GM18498 (cell line): Measurements from ENCODE around the gene LARP4B.
A peak's percentile ranks its signal among the peaks of the same experiment; 100 is the strongest.
"Not testable (repeated sequence)": the region's sequence is repeated elsewhere in the genome, so short reads cannot be mapped to it uniquely, and the experiment has no call there.

Experiments
- ATAC-seq: cut with Tn5 transposase; IDR thresholded peaks from one replicate; pipeline ENCODE4 v1.9.1; 2021; ENCODE audit warnings: mild to moderate bottlenecking, moderate library complexity; ENCODE audit not compliant: unreplicated experiment

LARP4B gene

DNA sequence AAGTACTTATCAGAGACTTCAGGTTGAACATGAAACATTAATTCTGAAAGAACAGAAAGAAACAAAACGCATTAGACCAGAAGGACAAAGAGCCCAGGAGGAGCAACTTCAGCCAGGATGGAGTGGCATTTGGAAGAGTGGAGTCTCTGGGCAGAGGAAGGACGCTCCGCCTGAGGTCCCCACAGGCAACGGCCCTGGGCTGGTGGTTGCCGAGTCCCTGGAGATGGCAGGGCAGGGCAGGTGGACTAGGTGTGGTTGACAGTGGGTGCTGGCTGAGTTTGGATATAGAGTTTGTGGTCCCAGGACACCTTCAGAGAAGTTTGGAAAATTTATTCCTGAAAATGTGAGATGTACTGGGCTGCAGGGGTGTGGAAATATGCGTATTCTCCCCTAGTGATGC, 27.4 kb upstream of the LARP4B start:
- ATAC-seq, result no peak

DNA sequence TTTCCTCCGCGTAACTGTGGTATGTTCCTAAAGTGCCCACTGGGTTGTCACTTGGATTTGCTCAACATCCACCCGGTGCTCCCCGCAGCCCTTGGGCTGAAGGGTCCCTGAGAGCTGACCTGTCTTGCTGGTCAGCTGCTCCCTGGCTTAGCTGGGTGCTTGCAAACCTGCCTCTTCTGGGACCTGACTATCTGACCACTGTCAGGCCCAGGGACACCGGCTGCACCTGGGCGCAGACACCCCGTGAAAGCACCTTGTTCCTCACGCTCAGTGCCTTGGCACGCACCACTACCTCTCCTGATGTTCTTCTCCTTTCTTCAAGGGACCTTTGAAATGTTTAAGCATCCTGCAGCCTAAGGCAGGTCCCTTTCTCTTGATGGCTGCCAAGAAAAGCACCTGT, 26.6 kb upstream of the LARP4B start:
- no peak for ATAC-seq

DNA sequence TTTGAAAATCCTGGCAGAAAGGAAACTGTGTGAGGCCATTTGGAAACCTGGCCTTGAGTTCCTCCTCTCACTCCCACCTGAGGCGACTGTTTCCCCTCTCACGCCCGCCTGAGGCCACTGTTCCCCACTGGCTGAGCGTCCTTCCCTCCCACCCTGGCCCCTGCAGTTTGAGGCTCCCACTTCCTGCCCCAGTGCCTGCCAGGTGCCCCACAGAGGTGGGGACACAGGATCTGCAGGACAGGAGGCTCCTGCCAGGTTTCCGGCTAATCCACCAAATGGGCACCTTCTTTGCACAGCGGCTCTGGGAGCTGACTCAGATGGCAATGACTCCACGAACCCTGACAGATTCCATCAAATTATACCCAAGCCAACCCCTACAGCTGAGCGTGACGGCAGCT, 24.3 kb upstream of the LARP4B start:
- ATAC-seq, result no peak

DNA sequence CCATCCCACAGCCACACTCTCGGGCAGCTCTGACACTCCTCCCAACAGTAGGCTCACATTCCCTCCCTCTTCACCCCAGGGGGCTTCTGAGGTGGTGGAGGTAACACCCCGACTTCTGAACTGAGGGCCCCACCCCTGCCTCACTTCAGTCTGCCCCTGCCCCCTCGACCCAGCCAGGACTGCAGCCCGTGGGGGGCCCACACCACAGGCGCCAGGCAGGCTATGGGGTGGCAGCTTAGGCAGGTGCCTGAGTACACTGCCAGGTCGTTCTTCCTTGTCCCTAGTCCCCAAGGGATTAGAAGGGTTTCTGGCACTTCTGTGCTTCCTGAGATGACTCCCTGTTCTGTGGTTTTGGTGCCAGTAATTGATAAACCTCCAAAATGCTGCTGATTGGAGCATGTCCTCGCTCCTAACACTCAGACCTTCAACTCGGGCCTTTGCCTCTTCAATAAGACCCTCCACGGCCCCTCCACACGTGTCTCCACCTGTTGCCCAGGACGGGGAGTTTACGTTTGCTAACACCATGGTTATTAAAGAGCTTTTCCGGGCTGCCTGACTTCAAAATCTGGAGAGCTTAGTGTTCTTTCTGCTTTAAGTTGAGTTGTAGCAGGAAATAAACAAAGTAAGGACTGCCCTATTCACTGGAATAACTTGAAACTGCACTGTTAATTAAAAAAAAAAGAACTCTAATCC, 23.8 kb upstream of the LARP4B start:
- no peak for ATAC-seq

DNA sequence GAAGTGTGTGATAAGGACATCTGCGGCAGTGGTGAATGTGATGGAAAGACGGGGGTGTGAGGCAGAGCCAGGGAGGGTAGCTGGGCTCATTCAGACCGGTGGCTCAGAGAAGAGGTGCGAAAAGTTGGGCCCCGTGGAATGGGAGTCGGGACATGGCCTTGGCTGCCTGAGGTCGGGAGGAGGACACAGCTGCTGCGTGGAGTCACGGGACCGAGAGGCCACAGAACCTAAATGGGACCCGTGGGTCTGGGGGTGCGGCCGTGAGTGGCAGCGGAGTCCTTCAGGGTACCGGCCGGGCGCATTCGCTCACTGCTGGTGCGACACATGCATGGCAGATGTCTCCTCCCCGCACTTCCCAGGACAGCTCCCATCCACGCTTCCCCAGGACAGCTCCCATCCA, 22.9 kb upstream of the LARP4B start:
- ATAC-seq, result no peak

DNA sequence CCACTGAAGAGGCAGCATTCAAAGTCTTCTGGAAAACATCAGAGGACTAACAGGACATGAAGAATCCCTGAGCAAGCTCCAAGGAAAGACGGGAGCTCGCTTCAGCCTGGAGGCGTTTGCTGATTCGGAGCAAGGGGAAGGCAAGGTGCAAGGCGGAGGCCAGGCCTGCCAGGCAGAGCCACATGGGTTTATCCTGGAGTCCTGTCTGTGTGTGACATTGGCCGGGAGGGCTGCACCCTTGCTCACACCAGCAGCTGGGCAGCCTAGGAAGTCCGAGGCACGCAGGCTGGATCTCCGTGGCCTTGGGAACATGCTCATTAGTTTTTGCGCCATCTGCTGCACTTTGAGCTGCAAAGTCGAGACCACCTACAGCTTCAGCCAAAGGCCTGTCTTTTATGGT, 22.3 kb upstream of the LARP4B start:
- ATAC-seq, result no peak

DNA sequence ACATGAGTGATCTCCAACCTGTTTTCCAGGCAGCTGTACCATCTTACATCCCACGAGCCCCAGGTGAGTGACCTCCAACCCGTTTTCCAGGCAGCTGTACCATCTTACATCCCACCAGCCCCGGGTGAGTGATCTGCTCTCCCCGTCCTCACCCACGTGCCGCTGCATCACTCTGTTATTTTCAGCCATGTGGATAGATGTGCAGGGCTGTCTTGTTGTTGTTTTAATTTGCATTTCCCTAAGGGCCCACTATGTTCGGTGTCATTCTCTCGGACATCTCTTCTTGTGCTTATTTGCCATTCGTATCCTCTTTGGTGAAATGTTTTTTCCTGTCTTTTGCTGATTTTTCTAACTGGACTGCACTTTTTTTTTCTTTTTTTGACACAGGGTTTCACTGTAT, 17.9 kb upstream of the LARP4B start:
- ATAC-seq, result no peak

DNA sequence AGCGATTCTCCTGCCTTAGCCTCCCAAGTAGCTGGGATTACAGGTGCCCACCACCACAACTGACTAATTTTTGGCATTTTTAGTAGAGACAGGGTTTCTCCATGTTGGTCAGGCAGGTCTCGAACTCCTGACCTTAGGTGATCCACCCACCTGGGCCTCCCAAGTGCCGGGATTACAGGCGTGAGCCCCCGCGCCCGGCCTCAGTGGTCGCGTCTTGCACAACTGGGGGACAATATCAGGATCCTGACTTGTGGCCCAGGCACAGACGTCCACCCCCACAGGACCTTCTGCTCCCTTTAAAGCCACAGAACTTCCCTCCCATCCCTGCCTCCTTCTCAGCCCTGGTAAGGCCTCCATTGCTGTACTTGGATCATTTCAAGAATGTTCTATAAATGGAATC, 16.8 kb upstream of the LARP4B start:
- ATAC-seq, result no peak

DNA sequence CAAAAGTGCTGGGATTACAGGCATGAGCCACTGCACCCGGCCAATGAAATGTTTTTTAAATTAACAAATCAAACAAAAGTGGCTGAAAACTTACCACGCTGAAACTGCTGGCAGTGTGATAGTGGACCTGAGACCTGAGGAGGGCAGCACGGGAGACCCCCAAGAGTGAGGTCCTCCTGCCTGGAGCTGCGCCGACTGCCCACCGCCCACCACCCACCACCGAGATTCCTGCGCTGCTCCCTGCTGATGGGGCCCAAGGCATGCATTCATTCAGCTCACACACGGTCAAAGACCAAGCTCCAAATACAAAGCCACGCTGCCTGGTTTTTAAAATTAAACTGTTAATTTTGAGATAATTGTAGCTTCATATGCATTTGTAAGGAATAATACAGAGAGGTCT, 16.4 kb upstream of the LARP4B start:
- ATAC-seq, result no peak

DNA sequence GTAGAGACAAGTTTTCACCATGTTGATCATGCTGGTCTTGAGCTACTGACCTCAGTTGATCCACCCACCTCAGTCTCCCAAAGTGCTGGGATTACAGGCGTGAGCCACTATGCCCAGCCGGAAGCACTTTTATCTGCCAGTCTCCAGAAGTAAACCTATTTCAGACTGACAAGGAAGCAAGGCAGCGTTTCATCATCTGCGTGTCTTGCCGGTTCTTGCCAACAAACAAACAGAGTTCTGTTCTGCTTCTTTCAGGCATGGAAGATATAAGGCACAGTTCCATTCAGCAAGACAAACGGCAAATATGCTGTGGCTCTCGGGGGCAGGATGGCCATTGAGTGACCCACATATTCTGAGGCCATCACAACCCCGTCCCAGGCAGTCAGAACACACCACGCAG, 15.5 kb upstream of the LARP4B start:
- no peak for ATAC-seq

DNA sequence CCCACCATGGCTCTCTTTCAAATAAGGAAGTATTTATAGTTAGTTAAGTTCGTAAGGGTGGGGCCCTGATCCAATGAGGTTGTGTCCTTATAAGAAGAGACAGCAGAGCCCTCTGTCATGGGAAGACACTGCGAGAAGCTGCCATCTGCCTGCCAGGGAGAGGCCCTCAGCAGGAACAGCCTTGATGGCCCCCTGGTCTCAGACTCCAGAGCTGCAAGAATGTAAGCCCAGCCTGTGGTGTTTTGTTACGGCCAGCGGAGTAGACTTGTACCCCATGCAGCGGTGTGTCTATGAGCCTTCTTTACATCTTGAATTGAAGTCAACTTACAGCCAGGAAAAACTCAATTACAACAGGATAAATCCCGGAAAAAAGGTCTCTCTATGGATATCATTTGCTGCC, 14.3 kb upstream of the LARP4B start:
- no peak for ATAC-seq

DNA sequence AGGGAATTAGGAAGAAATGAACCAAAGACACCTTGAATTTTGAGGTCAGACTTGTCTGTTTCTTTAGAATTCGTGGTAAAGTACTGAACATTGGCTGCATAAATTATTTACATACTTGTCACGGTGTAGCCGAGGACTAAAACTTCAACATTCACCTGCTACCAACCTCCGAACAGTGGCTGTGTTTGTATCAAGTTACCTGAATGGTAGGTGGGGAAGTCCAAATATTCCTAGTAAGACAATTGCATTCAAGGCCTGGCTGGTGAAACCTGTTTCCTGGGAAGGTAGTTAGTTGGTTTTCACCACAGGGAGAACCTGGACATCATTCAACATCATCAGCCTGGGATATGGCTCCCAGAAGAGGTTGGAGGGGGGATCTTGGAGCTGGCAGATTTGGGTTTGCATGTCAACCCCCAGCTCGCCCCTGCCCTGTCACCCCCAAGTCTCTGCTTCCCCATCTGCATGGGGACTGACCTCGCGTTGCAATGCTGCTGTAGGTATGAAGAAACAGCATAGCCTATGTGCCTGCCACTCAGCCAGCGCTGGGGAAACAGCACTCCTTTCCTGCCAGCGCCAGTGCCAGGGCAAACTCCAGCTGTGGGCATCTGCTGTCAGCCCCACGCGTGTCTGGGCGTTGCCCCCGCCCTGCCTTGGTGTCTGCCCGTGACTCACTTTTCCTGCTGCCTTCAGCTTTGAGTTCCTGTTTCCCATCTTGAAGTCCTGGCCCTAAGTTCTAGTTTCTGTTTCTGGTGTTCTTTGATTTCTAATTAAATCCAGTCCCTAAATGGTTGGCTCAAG, 12.7 kb upstream of the LARP4B start:
- peak; percentile 39 for ATAC-seq

DNA sequence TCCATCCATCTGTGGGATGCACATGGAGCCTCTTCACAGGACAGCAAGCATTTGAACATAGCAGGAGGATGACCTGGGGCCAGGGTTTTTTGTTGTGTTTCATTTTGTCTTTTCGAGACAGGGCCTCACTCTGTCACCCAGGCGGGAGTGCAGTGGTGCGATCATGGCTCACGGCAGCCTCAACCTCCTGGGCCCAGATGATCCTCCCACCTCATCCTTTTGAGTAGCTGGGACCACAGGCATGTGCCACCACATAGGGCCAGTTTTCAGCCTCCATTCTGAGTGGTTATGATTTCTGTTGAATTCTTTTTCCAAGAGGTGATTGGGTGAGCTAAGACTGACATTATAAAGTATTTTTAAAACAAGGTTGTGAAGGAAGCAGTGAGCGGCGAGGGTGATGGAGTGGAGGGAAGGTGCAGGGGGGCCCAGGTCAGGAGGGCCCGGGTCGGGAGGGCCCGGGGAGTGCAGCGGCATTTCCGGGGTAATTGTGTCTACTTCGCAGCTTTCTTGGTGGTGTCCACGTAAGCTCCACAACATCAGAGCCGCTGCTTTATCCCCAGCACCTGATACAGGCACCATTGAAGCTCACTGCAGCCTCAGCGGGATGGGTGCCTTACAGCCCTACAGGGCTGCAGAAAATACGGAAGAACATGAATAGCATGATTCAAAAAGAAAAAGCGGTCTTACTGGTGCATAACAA, 12.0 kb upstream of the LARP4B start:
- ATAC-seq, result peak; percentile 58

DNA sequence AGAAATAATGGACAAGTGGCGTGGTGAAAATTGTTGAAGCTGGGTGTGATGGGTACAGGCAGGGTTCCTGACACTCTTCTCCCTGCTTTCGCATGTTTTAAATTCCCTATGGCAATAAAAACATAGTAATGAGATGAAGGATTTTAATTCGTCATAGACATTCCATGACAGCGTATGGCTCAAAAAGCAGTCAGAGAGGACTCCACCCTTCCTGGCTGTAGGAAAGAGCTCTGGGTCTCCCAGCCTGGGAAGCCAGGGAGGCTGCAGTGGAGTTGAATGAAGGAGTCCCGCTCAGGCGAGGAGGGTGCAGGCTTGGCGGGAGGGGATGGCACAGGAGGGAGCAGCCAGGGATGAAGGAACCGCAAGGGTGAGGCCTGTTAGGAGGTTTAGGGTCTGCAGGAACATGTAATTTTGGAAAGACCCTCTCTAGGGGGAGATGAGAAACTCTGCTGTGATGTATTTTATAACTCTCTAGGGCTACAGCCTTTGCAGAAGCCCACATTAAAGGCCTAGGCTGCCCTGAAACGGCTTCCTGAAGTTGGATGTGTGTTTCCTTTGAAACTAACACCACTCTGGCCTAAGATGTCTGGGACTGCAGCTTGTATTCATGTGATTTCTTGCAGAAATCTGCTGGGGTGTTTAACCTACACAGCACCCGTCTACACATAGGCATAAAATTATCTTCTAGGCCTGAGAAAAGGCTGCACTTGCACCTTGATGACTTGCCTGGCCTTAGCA, 7.6 kb upstream of the LARP4B start:
- no peak for ATAC-seq

DNA sequence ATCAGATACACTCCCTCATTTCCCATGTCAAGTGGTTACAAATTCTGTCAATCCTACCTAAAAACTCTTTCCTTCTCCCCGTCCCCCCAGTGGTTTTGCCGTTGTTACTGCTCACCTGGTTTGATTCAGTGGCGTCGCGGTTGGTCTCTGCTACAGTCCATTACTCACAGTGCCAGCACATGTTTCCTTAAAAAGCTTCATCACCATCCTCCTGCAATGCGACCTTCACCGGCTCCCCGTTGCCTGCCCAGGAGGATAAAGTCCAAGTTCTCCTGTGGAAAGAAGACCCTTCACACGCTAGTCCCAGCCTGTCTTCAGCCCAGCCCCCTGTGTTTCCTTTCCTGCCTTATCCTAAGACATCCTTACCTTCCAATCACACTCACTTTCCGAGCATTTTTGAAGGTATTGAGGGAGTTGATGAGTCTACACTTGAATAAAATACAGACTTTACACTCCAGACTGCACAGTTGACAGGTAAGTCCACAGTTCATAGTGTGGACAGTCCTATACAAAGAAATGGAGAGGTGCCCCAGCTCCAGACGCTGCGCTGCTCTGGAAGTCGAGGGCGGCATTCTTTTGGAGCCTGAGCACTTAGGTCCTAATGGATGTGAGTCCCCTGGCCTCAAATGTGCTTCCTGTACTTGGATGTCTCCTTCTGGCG, 3.4 kb upstream of the LARP4B start:
- no peak for ATAC-seq

DNA sequence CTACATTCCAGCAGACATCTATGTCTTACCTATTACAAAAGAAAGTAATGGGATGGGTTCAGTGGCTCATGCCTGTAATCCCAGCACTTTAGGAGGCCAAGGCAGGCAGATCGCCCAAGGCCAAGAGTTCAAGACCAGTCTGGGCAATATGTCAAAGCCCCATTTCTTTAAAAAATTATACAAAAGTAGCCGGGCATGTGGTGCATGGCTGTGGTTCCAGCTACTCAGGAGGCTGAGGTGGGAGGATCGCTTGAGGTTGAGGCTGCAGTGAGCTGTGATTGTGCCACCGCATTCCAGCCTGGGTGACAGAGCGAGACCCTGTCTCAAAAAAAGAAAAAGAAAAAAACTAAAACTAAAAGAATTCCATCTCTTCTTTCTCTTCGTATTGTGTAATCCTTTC, 2.7 kb upstream of the LARP4B start:
- not testable (repeated sequence) for ATAC-seq

DNA sequence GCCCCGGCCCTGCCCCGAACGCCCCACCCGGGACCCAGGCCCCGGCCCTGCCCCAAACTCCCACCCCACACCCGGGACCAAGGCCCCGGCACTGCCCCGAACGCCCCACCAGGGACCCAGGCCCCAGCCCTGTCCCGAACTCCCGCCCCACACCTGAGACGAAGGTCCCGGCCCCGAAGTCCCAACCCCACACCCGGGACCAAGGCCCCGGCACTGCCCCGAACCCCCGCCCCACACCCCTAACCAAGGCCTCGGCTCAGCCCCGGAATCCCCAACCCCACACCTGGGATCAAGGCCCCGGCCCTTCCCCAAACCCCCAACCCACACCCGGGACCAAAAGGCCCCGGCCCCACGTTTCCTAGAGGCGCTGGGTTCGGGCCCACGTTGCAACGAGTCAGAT, 1.1 kb upstream of the LARP4B start:
- no peak for ATAC-seq

DNA sequence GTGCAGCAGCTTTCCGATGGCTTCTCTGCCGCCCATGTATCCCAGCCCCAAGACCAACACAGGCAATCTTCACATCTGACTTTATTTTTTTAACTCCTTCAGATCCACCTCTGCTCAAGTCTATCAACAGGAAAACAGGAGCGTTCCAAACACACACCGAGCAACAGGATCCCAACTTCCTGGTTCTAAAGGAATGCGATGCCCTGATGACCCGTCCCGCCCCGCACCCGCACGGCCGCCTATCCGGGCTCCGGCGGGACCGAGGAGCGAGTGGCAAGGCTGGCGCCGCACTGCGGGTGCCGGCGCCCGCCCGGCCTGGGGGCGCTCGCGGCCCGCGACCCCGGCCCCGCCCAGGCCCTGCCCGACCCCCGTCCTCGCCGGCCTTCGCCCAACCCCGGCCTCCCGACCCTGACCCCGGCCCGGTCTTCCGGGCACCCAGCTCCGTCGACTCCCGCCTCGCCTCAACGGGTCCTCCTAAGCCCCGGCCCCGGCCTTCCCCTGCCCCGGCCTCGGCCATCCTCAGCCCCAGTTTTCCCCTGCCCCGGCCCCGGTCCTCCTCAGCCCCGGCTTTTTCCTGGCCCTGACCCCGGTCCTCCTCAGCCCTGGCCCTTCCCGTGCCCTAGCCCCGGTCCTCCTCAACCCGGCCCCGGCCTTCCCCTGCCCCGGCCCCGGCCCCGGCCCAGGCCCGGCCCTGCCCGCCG, 730 bp downstream of the LARP4B start:
- ATAC-seq, result no peak

DNA sequence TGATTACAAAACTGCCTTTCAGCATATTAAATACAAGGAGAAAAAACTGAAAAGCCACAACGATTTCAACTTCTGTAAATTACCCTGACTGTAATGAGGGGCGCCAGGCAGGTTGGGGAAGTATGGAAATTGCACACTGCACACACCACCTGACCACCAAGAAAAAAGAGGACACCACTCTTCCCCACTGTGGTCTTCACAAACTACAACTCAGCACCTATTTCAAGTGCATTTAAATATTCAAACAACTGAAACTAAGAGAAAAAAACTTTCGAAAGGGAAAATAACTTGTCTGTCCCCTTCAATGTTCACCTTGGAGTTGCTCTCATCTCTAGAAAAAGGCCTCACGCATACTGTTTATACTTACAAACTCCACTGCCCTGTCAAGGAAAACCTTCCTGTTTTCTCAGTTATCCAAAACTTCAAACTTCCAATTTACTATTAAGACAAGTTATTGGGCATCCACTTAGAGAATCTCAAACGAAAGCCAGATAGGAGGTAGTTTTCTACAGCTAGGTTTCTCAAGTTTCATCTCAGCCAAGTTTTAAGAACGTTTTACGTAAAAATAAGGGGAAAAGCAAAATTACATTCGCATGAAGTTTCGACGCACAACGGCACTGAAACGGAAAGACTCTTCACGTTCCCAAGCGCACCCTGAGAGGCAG, 1.4 kb downstream of the LARP4B start:
- peak; percentile 27 for ATAC-seq

DNA sequence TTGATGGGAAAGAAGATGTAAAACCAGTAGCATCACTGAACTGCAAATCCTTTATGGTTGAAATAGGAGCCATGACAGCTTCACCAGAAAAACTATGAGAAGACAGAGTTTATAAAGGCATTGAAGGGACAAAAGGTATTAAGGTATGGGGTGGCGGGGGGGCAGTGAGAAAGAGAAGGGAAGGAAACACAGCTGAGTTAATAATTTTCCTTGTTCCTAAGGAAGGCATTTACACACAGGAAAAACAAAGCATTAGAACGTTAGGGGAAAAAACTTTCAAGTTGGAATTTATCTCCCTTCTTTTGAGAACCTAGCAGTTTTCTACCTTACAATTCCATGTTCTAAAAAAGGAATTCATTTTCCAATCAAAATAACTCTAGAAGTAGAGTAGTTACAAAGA, 4.4 kb downstream of the LARP4B start:
- no peak for ATAC-seq
